HG03175 (cell line): ENCODE measurements around the gene NEURL1B.
A peak's percentile ranks its signal among the peaks of the same experiment; 100 is the strongest.

Experiments
- ATAC-seq: cut with Tn5 transposase; IDR thresholded peaks from one replicate; pipeline ENCODE4 v1.9.1; 2021; ENCODE audit warnings: mild to moderate bottlenecking, moderate library complexity; ENCODE audit not compliant: unreplicated experiment

Gene NEURL1B

DNA sequence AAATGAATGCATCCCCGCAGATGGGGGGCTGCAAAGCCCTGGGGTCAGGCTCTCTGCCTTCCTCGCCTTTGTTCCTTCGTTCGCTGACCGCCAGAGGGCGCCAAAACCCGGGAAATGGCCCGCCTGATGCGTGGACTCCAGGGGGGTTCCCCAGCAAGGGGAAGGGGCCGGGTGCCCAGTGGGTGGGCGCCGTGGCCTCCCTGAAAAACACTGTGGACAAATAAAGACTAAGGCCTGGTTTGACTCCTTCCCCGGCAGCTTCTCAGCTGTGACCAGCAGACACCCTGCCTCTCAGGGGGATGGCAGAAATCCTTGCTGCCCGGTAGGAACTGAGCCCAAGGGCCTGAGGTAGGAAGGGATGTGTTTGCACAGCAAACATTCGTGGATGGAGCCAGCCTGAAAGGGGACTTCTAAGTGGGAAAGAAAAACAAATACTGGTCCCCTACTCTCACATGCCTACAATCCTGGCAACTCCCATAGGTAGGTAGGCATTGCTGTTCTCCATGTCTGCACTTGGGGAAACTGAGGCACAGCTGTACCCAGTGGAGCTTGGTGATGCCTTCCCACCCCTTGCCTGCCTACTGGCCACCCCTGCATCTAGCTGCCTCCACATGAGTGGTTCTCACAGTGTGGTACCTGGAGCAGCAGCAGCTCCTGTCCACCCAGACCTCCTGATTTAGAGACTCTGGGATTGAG lies 72.2 kb downstream of the NEURL1B start:
- ATAC-seq = no peak

DNA sequence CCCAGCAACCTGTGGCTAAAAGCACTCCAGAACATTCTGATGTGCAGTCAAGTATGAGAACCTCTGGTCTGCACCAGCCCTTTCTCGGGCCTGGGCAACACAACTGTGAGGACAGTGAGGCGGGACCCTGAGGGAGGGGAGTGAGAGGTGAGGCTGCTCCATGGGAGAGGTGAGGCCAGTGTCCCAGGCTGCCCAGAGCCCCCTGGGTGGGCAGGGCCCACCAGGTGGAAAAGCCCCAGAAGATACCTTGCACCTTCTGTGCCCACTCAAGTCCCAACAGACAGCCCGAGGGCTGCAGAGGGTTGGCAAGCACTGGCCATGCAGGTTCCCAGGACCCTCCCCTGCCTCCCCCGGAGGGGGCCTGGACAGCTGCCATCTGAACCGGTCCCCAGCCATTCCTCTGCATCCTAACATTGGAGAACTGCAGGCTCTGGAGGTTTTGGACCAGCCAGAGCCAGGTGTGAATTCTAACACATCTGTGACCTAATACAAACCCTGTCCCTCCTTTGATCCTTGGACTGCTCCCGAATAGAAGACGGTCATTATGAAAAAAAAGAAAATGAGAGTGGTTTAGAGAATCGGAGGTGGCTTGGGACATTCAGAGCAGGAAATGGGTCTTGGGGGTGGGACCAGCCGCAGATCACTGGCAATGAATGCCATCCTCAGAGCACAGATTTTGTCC lies 72.9 kb downstream of the NEURL1B start:
- ATAC-seq = no peak

DNA sequence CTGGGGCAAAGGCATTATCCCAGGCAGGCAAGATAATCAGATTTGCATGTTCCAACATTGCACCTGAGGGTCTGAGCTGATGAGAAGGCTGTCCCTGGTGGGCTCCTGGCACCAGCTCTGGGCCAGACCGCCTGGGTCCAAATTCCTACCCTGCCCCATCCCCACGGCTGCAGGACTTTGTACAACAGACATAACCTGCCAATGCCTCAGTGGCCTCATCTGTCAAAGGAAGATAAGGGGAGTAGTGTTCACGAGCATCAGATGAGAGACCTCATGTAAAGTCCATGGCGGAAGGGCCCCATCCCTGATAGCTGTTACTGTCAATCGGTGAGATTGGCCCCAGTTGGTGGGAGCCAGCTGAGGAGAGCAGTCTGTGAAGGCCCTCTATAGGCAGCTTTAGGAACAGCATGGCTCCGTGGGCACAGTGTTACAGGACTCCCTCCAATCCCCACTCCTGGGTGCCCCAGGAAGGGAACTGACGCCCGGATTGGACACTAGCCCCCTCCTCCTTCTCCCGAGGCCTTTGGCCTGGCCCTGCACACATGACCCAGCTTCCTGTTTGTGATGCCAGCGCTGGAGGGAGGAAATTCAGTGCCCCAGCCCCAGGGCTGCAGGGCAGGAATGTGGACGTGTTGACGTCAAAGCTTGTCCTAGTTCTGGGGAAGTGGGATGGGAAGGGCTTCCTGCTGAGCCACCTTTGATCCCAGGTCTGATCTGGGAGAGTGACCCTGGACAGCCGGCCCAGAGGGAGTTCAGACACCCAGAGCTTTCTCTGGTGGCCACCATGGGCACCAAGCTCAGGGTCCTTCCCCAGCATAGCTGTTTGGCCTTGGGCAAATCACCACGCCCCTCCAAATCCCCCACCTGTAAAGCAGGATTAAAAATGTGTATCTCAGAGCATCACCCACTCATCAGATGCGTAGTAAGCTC lies 73.7 kb downstream of the NEURL1B start:
- peak; percentile 73 for ATAC-seq

DNA sequence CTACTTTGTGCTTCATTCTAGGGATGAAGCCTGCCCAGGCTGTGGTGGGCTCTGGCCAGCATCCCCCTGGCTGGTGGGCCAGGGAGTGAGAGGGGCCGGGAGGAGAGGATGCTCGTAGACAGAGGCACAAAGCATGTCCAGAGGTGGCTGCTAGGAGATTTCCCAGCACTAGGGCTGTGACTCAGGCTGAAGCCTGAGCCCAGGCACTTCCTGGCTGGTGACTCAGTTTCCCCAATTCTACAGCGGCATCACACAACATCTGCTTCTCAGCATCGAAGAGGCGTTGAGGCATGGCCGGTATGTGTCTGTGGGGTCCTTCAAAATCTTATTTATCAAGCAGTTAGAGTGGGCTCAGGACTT lies 74.3 kb downstream of the NEURL1B start:
- no peak for ATAC-seq

DNA sequence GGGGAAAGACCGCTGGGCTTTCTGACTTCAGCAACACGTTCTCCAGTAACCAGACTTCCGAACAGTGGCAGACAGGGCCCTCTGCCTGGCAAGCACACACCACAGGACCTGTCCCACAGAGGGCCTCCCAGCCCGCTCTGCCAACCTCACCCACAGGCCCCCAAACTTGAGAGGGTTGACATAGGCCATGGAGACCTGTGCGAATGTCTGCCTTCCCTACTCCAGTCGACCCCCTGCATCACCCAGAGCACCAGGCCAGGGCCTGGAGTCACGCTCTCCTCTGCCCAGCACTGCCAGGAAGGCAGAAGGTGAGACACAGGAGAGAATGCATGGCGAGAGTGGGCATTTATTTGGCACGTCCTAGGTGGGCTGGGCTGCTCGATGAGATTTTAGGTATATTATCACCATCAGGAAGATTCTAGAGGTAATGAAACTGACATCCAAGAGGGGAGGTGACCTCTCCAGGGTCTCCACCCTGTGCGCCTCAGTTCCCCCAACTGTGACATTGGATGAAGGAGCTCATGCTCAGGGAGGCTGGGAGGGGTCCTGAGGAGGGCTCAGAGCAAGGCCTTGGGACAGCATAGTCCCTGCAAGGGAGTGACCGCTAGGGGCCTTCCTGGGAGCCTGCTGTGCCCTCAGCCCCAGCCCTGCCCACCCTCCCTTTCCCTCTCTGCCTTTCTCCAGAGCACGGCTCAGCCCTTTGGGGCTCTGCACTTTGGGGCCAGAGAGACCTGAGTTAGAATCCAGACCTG lies 75.0 kb downstream of the NEURL1B start:
- ATAC-seq = no peak

DNA sequence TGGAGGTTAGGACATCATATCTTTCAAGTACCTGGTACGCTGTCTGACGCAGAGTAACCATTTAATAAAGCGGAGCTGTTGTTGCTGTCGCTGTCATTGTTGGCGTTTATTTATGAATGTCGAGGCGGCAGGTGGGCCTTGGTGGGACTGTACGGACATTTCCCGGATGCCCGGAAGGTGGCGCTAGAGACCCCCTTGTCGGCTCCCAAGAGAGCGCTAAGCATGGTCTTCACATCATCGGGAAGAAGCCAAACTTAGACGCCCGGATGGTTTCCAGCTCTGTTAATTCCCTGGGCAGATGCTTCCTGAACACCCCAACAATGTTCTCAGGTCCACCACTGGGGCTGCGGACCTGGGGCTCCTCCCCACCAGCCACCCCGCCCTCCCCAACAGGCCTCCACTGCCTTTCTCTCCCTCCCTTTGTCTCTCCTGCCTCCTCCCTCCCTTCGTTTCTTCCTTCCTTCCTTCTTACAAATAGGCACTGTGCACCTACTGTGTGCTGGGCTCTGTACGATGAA lies 75.8 kb downstream of the NEURL1B start:
- ATAC-seq = peak; percentile 47

DNA sequence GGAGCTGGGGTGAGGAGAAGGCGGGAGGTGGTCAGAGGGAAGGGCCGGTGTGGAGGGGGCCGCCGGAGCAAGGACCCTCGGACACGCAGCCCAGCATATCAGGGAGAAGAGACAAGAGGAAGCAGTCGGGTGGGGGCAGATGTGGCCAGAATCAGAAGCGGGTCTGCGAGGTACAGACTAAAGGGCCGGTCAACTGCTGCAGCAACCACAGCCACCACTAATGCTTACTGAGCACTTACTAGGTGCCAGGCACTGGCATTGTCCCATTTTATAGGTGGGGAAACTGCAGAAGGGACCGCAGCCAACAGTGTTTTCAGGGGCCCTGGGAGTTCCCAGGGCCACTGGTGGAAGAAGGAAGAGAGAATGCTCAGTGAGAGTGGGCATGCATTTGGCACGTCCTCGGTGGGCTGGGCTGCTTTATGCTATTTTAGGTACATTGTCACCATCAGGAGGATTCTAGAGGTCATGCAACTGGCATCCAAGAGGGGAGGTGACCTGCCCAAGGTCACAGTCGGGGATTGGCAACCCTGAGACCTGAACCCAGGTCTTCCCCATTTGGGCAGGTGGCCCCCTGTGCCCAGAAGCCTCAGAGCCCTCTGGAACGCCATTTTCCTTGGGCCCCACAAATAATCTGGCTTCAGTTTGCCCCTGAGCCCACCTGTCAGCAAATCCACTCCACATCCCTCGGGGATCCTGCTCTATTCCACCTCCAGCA lies 76.6 kb downstream of the NEURL1B start:
- ATAC-seq = no peak

DNA sequence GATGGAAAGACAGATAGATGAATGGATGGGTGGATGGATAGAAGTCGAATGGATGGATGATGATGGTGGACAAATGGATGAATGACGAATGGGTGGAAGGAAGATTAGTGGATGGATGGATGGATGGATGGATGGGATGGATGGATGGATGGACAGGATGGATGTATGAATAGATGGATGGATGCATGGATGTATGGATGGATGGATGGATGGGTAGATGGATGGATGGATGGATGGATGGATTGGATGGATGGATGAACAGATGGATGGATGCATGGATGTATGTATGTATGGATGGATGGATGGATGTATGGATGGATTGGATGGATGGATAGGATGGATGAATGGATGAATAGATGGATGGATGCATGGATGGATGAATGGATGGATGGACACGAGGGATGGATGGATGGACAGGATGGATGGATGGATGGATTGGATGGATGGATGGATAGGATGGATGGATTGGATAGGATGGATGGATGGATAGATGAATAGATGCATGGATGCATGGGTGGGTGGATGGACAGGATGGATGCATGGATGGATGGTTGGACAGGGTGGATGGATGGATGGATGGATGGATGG lies 77.6 kb downstream of the NEURL1B start:
- ATAC-seq = no peak

DNA sequence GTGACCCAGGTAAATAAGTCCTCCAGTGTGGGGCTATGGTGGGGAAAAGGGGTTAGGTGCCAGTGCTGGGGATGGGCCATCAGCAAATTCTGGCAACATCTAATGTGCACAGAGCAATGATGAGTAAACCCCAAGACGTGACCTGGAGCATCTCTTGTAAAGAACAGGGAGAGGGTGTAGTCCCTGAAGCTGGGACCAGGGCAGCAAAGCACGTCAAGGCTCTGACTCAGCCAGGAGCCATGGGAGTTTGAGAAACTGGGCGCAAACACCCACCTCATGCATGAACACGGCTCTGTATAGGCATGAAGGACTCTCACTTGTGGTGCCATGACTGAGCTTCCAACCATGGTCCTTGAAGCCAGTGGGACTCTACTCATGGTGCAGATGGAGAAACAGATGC lies 78.1 kb downstream of the NEURL1B start:
- no peak for ATAC-seq

DNA sequence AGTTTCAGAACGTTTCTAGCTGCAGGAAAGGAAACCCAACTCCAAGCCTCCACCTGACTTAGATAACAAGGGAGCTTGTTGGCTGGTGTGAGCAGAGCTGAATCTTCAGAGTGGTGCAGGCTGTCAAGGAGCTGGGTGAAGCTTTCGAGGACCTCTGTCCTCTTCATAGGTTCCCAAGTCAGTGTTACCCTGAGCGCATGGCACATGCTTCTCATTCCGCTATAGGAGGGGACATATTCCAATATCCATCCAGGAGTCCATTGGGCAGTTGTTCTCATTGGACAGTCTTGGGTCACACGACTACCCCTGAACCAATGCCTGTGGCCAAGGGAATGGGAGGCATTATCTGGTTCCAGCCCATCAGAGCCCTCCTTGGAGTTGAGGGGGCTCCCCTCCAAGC lies 79.6 kb downstream of the NEURL1B start:
- ATAC-seq = no peak

DNA sequence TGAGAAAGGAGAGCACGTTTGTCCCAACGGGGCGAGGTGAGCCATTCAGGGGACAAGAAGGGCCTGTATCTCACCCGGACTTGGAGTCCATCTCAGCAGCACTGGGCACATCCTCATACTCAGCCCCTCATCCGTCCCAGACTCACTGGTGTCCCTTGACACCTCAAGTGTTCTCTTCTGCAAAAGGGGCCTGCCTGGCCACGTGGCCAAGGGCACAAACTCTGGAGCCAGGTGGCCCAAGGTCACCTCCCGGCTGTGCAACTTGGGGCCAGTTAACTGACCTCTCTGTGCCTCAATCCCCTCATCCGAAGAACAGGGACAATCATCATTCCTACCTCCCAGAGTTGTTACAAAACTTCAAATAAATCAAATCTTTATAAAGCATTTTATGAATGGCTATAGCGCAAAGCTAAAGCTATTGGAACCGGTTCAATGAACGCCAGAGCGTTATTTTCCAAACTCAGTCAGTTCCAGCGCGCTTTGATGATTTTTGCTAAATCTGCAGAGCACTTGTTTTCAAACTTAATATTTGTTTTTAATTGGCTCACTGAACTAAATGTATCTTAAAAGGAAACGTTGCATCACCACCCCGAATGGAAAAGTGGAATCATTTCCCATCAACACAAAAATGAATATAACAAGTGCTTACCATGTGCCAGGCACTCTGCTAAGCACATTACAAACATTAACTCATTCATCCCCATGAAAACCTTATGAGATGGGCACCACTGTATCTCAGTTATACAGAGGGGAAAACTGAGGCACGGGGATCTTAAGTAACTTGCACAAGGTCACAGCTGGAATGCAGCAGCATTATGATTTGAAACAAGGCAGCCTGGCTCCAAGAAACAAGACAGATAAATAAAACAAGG lies 80.6 kb downstream of the NEURL1B start:
- no peak for ATAC-seq

DNA sequence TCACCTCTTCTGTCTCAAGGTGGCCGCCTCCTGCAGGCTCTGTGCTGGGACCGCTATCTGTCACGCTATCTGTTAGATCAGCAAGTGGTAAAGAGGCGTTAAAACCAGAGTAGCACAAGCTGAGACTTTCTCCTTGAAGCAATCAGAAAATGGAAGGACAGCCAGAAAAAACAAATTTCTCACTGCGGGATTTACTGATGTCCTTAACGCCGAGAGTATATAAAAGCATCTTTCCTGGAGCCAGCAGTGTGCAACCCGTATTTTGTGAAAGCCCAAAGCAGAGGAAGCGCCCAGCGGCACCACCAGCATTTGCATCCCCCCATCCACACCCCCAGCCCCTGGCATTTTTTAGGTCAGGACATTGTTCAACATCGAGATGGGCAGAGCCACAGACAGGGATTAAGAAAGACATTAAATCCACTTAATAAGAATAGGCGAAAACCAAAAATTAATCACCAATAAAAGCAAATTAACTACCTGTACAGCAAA lies 81.3 kb downstream of the NEURL1B start:
- ATAC-seq = no peak

DNA sequence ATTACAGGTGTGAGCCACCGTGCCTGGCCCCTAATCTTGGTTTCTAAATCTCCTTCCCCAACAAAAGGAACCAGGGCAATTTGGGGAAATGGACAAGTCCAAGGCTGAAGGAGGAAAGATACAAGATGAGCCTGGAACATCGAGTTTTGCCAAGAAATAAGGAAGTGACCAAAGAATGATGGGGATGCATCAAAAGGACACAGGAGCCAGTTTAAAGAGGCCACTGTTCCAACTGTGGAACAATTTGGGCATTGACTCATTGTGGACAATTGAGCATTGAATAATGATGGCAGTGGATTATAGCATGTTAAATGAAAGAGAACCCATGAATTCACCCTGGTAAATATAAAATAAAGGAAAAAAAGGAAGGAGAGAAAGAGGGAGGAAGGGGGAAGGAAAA lies 82.4 kb downstream of the NEURL1B start:
- ATAC-seq = no peak

DNA sequence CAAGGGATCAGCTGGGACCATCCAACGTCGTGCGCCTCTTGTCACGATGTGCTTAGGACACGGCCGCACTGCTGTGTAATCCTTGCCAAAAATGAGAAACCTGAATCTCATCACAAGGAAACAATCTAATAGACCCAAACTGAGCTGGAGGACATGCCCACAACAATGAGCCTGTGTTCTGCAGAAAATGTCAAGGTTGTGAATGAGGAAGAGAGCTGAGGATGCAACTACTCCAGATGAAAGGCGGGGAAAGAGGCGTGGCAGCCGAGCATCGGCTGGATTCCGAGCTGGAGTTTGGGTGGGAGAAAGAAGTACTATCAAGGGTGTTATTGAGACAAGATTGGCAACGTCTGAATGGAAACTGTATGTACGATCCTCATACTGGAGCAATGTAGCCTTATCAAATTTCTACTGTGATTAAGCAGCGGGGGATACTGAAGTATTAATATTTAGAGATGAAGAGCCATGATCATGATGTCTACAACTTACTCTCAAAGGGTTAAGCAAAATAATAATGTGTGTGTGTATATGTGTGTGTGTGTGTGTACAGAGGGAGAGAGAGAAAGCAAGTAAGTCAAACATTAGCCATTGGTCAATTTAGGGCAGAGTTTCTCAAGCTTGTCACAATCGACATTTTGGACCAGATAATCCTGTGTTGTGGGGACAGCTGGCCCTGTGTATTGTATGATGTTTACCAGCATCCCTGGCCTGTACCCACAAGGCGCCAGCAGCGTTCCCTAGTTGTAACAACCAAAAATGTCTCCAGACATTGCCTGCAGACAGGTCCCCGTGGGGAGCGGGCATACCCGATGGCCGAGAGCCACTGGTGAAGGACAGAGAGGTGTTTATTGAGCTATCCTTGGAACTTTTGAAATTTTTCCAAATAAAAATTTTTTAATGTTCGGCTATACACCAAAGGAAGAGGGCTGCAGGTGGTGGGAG lies 83.5 kb downstream of the NEURL1B start:
- no peak for ATAC-seq

DNA sequence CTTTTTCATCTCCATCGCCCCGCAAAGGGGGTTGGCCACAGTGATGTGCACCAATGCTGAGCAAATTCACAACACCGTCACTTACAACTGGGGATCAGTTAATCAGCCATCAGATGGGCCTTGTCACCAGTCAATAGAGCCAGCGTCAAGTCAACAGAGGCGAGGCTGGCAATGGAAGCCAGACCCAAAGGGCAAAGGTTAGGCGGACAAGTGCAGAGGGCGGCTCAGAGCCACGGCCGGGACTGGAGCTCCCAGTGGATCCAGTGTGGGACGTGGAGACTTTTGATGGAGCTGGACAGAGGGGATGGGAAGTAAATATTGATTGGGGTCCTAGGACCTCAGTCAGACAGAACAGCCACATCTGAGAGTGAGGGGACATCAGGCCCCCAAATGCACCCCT lies 84.2 kb downstream of the NEURL1B start:
- no peak for ATAC-seq

DNA sequence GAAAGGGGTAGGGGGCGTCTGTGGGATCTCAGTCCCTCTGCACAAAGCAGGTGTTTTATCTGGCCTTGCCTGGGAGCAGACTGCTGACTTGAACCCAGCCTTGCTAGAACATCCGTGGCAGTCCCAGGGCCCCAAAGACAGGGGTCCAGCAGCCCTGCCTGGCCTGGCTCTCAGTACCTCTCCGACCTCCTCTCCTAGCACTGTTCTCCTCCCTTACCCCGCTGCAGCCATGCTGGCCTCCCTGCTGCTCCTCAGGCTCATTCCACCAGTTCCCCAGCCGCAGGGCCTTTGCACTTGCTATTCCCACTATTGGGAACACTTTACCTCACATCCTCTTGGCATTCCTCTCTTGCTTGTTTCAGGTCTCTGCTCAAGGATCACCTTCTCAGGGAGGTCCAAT lies 84.7 kb downstream of the NEURL1B start:
- ATAC-seq = no peak

DNA sequence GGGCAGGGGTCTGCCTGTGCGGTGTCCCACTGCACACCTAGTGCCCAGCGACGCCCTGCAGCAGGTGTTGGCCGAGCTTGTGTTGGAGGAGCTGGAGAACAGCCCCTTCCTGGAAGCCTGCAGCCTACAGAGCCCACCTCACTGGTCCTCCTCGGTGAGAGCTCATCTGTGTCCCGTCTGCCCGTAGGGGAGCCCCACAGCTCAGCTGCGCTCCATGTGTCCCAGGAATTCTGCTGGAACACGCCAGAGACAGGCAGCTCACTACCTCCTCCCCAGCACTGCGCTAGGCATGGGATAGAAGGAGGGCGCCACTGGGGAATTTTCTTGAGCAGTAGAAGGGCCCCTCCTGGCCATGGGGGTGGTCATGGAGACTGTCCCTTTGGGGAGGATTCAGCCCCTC lies 85.9 kb downstream of the NEURL1B start:
- ATAC-seq = no peak

DNA sequence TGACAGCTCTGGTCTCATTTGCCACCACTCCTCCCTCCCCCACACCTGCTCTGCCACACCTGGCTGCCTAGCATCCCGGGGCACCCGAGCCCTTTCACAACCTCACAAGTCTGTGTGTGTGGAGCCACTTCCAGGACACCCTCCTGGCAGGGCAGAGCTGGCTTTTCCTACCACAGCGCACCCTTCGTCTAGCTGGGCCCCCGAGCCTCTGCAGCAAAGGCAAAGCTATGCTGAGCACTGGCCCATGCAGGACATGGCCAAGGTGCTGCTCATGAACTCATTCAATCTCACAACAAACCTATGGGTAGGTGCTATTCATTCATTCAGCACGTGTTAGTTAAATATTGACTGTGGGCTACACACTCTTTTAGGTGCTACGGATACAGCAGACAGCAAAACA lies 86.5 kb downstream of the NEURL1B start:
- ATAC-seq = no peak
